SJSA1 (cell line): Measurements from ENCODE around the gene FNDC3B. TPM values are rescaled to one million over a fixed set of nuclear protein-coding genes. Genes with fewer than 3 reads are reported as not detected.

Experiments used
- DNase-seq, 2 experiments: peaks; one replicate each; pipeline ENCODE4 v3.0.0-alpha.2; 2015 to 2020; ENCODE audit warnings: low spot score in 2 of 2, low read depth in 1 of 2
- H3K27ac ChIP-seq: fragments of 250-450 bp; sonication (Bioruptor Pico); 2 replicates; pipeline ENCODE4 v1.5.1; 2020; ENCODE audit warnings: mild to moderate bottlenecking, moderate library complexity
- H3K27me3 ChIP-seq: fragments of 250-450 bp; sonication (Bioruptor Pico); replicated peaks from 2 replicates; pipeline ENCODE4 v1.5.1; 2020; ENCODE audit warnings: mild to moderate bottlenecking, moderate library complexity
- H3K36me3 ChIP-seq: fragments of 250-450 bp; sonication (Bioruptor Pico); 2 replicates; pipeline ENCODE4 v1.5.1; 2020; ENCODE audit warnings: mild to moderate bottlenecking
- H3K4me1 ChIP-seq: fragments of 250-450 bp; sonication (Bioruptor Pico); replicated peaks from 2 replicates; pipeline ENCODE4 v1.6.1; 2021; ENCODE audit warnings: mild to moderate bottlenecking
- H3K4me3 ChIP-seq: fragments of 250-450 bp; sonication (Bioruptor Pico); 2 replicates; pipeline ENCODE4 v1.5.1; 2020; ENCODE audit warnings: mild to moderate bottlenecking
- H3K9me3 ChIP-seq: fragments of 250-450 bp; sonication (Bioruptor Pico); replicated peaks from 2 replicates; pipeline ENCODE4 v1.5.1; 2020; ENCODE audit warnings: mild to moderate bottlenecking
- total RNA-seq: library from RNA; depleted of rRNA; stranded (reverse); fragments of >200 nt; shearing (Covaris generic); gene quantifications from 2 replicates; pipeline ENCODE4 v1.2.3, GENCODE V29; 2014

FNDC3B gene
- total RNA-seq, 1 experiment from 2014 or later: 73.4 TPM

GRCh38 chr3:172369590-172370259 is 330.3 kb downstream of the FNDC3B start:
- H3K27me3 ChIP-seq: no peaks in the 10 kb centered on the region
- no peak for DNase-seq
- no peak overlapping the region for H3K27ac ChIP-seq
- peaks cover 65% of the 10 kb centered on the region for H3K36me3 ChIP-seq
- H3K9me3 ChIP-seq: no peaks in the 10 kb centered on the region
- H3K4me1 ChIP-seq: peaks cover 27% of the 10 kb centered on the region
- no peak overlapping the region for H3K4me3 ChIP-seq

GRCh38 chr3:172370419-172370818 is 331.0 kb downstream of the FNDC3B start:
- DNase-seq: no peak
- H3K27ac ChIP-seq: no peak overlapping the region
- peaks cover 27% of the 10 kb centered on the region for H3K4me1 ChIP-seq
- no peaks in the 10 kb centered on the region for H3K27me3 ChIP-seq
- H3K36me3 ChIP-seq: peaks cover 60% of the 10 kb centered on the region
- H3K9me3 ChIP-seq: no peaks in the 10 kb centered on the region
- H3K4me3 ChIP-seq: no peak overlapping the region

- H3K36me3 ChIP-seq: peaks cover 57% of the 10 kb centered on the region
- no peaks in the 10 kb centered on the region for H3K27me3 ChIP-seq
- no peak for DNase-seq
- H3K9me3 ChIP-seq: no peaks in the 10 kb centered on the region
- no peak overlapping the region for H3K4me3 ChIP-seq
- no peak overlapping the region for H3K27ac ChIP-seq
- H3K4me1 ChIP-seq: peaks cover 25% of the 10 kb centered on the region
These were observed 332.2 kb downstream of the FNDC3B start for GRCh38 chr3:172371544-172371943.

GRCh38 chr3:172372895-172373294 is 333.5 kb downstream of the FNDC3B start:
- no peaks in the 10 kb centered on the region for H3K27me3 ChIP-seq
- DNase-seq: no peak
- H3K27ac ChIP-seq: no peak overlapping the region
- no peaks in the 10 kb centered on the region for H3K9me3 ChIP-seq
- H3K4me3 ChIP-seq: no peak overlapping the region
- peaks cover 55% of the 10 kb centered on the region for H3K36me3 ChIP-seq
- peaks cover 11% of the 10 kb centered on the region for H3K4me1 ChIP-seq

DNA sequence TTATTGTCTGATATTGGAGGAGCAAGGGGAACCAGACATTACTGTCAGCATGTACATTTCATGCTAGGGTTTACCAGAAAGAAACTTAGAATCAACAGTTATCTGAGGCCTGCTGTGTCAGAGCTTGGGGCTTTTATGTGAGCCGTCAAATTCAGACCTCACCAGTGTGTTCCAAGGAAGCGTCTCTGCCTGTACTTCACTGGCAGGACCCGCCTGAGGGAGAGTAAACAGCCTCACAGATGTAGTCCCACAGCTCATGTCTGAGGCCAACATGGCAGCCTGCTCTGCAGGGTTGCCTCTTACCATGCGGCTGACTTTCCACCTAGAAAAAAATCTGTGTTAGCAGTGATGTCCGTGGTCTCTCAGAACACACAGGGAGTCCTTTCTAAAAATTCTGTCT is 334.5 kb downstream of the FNDC3B start:
- H3K4me3 ChIP-seq: no peak overlapping the region
- H3K27ac ChIP-seq: no peak overlapping the region
- peaks cover 61% of the 10 kb centered on the region for H3K36me3 ChIP-seq
- no peak for DNase-seq
- no peaks in the 10 kb centered on the region for H3K9me3 ChIP-seq
- no peaks in the 10 kb centered on the region for H3K27me3 ChIP-seq
- H3K4me1 ChIP-seq: peaks cover 2% of the 10 kb centered on the region

DNA sequence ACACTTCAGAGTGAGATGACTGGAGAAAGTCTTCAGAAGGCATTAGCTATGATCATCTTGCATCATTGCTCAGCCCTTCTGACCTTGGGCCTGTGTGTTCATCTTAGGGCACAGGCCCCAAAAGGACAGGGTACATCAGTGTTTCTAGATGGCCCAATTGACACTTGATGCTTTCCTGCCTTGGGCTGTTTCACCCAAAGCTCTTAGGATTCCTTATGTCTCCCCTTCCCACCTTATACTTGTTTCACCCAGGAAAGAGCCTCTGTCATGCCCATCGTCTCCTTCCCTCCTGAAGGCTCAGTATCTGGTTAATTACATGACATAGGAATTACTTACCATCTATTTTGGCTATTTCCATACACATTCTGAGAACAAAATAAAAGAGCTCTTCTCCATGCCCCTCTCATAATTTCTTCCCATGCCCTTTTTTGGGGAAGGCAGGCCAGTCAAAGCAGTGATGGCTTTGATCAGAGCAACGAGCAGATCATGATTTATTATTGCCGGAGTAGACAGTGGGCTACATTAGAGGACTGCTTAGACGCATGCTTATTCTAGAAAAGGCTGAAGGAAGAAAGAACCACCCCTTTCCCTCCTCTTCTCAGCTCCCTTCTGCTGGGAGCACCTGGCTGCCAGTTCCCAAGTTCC is 335.9 kb downstream of the FNDC3B start:
- Histone ChIP-seq H3K4me3 (no peak overlapping the region), H3K4me1 (no peaks in the 10 kb centered on the region), H3K36me3 (peaks cover 61% of the 10 kb centered on the region), H3K27ac (no peak overlapping the region), H3K27me3 (no peaks in the 10 kb centered on the region), H3K9me3 (0 out of 2 replicates have a peak, but pooled peaks cover 3% of the 10 kb centered on the region)
- no peak for DNase-seq

- DNase-seq: no peak
- peaks cover 61% of the 10 kb centered on the region for H3K36me3 ChIP-seq
- no peak overlapping the region for H3K27ac ChIP-seq
These were observed 337.0 kb downstream of the FNDC3B start for GRCh38 chr3:172376402-172376801.

DNA sequence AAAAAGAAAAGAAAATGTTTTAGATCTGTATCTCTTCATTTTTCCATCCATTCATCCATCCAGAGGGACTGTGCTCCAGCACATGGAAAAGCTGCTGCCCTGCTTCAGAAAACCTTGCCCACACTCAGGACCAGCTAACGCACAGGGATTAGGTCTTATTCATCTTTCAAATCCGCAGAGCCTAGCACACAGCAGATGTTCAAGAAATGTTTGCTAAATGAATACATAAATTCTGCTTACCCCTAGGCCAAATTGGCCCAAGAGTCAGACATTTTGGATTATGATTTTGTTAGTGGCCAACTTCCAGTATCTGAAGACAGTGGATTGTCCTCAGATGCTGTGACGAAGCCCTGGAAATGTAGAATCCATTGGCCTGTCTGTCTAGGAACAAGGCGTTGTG is 337.5 kb downstream of the FNDC3B start:
- Histone ChIP-seq H3K27ac (no peak overlapping the region), H3K9me3 (0 out of 2 replicates have a peak, but pooled peaks cover 3% of the 10 kb centered on the region), H3K4me3 (no peak overlapping the region), H3K27me3 (no peaks in the 10 kb centered on the region), H3K4me1 (no peaks in the 10 kb centered on the region), H3K36me3 (peaks cover 58% of the 10 kb centered on the region)
- DNase-seq: no peak

More at GRCh38 chr3:172376402-172376801, 337.0 kb downstream of the FNDC3B start:
- no peaks in the 10 kb centered on the region for H3K4me1 ChIP-seq
- H3K9me3 ChIP-seq: 0 out of 2 replicates have a peak, but pooled peaks cover 3% of the 10 kb centered on the region
- no peak overlapping the region for H3K4me3 ChIP-seq
- no peaks in the 10 kb centered on the region for H3K27me3 ChIP-seq

GRCh38 chr3:172378439-172378838 is 339.1 kb downstream of the FNDC3B start:
- Histone ChIP-seq H3K36me3 (peaks cover 51% of the 10 kb centered on the region), H3K27me3 (no peaks in the 10 kb centered on the region), H3K4me1 (no peaks in the 10 kb centered on the region), H3K4me3 (no peak overlapping the region), H3K27ac (no peak overlapping the region), H3K9me3 (0 out of 2 replicates have a peak, but pooled peaks cover 3% of the 10 kb centered on the region)
- DNase-seq: no peak

GRCh38 chr3:172379372-172379771 is 340.0 kb downstream of the FNDC3B start:
- Histone ChIP-seq H3K27ac (no peak overlapping the region), H3K27me3 (no peaks in the 10 kb centered on the region), H3K4me3 (no peak overlapping the region), H3K4me1 (no peaks in the 10 kb centered on the region), H3K36me3 (peaks cover 52% of the 10 kb centered on the region), H3K9me3 (0 out of 2 replicates have a peak, but pooled peaks cover 3% of the 10 kb centered on the region)
- DNase-seq: no peak

- no peak for DNase-seq
- Histone ChIP-seq H3K36me3 (peaks cover 52% of the 10 kb centered on the region), H3K4me1 (no peaks in the 10 kb centered on the region), H3K4me3 (no peak overlapping the region), H3K27me3 (no peaks in the 10 kb centered on the region), H3K27ac (no peak overlapping the region), H3K9me3 (0 out of 2 replicates have a peak, but pooled peaks cover 3% of the 10 kb centered on the region)
These were observed 341.3 kb downstream of the FNDC3B start for GRCh38 chr3:172380632-172381031.

GRCh38 chr3:172383306-172383796 is 344.0 kb downstream of the FNDC3B start:
- DNase-seq: no peak
- Histone ChIP-seq H3K4me1 (no peaks in the 10 kb centered on the region), H3K27me3 (no peaks in the 10 kb centered on the region), H3K27ac (no peak overlapping the region), H3K36me3 (peaks cover 35% of the 10 kb centered on the region), H3K9me3 (0 out of 2 replicates have a peak, but pooled peaks cover 3% of the 10 kb centered on the region), H3K4me3 (no peak overlapping the region)

DNA sequence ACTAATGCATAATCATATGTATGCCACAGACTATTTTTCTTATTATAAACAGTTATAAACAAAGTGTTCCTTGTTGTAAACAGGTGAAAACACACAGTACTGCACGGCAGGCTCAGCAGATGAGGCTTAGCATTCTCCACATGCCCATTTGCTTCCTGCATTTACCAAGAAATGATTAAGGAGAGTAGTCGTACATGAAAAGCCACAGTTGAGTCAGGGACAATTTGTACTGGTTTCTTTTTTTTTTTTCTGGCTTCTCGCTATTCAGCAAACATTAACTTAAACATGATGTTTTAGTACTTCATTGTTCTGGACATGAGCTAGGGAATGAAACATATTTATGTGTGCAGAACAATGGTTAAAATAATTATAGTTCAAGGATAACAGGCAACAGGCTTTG is 345.5 kb downstream of the FNDC3B start:
- DNase-seq: no peak
- H3K27me3 ChIP-seq: no peaks in the 10 kb centered on the region
- no peak overlapping the region for H3K27ac ChIP-seq
- peaks cover 20% of the 10 kb centered on the region for H3K36me3 ChIP-seq
- peaks cover 4% of the 10 kb centered on the region for H3K4me1 ChIP-seq
- H3K9me3 ChIP-seq: no peaks in the 10 kb centered on the region
- no peak overlapping the region for H3K4me3 ChIP-seq

DNA sequence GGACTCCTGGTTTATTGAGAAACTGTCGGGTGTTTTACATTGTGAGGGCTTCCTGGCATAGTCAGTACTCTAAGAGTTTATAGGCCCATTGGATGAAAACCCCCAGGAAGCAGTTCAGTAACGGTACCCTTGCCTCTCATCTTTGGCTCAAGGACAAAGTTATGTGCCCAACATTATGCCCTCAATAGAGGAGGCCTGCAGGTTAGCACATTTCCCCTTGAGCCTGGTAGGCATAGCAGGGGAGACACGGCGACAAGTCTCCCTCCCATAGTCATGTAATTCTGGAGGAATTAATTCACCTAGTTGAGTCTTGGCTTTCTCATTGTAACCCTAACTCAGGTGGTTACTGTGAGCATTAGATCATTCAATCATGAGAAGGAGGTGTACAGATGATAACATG is 348.4 kb downstream of the FNDC3B start:
- H3K27me3 ChIP-seq: no peaks in the 10 kb centered on the region
- DNase-seq: no peak
- no peak overlapping the region for H3K4me3 ChIP-seq

More for the DNA sequence above, 348.4 kb downstream of the FNDC3B start:
- Histone ChIP-seq H3K27ac (no peak overlapping the region), H3K4me1 (peaks cover 25% of the 10 kb centered on the region), H3K36me3 (peaks cover 5% of the 10 kb centered on the region), H3K9me3 (no peaks in the 10 kb centered on the region)
